Body of pancreas (tissue), 4 donors: ENCODE results near the gene MALAT1. TPM values are rescaled to one million over a fixed set of nuclear protein-coding genes. Genes with fewer than 3 reads are reported as not detected.

Source experiments
- ATAC-seq: fragments of 150-250 bp; one replicate; pipeline ENCODE4 v1.9.1; 2016
- DNase-seq, 4 donors: peaks; one replicate each; pipeline ENCODE4 v3.0.0-alpha.2; 2019
- H3K27ac ChIP-seq, 4 donors: fragments of 200-600 bp; sonication (generic); 1 replicate in 3 of 4; 2 replicates in 1 of 4; pipeline versions ENCODE4 v1.5.1 to v1.6.1; 2016 to 2019; ENCODE audit warnings: mild to moderate bottlenecking in 1 of 4, mixed read lengths in 1 of 4, moderate library complexity in 1 of 4
- H3K27me3 ChIP-seq, 2 donors: fragments of 200-600 bp; sonication (generic); one replicate each; pipeline ENCODE4 v1.6.0; 2016; ENCODE audit warnings: mild to moderate bottlenecking in 1 of 2
- H3K36me3 ChIP-seq, 2 donors: fragments of 200-600 bp; sonication (generic); replicated peaks in 1 of 2; 2 replicates each; pipeline ENCODE4 v1.5.1; 2016; ENCODE audit warnings: low read depth in 2 of 2; ENCODE audit not compliant: insufficient read depth in 1 of 2
- H3K4me1 ChIP-seq: fragments of 200-600 bp; sonication (generic); one replicate; pipeline ENCODE4 v1.6.0; 2016
- H3K4me3 ChIP-seq, 2 donors: fragments of 200-600 bp; sonication (generic); 1 replicate in 1 of 2; 2 replicates in 1 of 2; pipeline ENCODE4 v1.5.1; 2016 to 2019
- H3K9me3 ChIP-seq, 3 donors: fragments of 200-600 bp; sonication (generic); 1 replicate in 2 of 3; 2 replicates in 1 of 3; pipeline ENCODE4 v1.5.1; 2016
- CTCF ChIP-seq, 7 experiments: fragments of 450-650 bp in 4 of 7; fragments of 200-600 bp in 3 of 7; sonication (generic) in 3 of 7; IDR thresholded peaks; one replicate each; pipeline ENCODE4 v1.5.1; 2016 to 2019; ENCODE audit warnings: antibody characterized with exemption in 7 of 7
- POLR2A ChIP-seq, 3 donors: fragments of 450-650 bp; IDR thresholded peaks; one replicate each; pipeline ENCODE4 v1.6.1; 2016; ENCODE audit warnings: antibody characterized with exemption in 3 of 3, mild to moderate bottlenecking in 2 of 3
- WGBS, 2 donors: methylation state at CpG; one replicate each; pipeline ENCODE4 v1.1.5; 2017; 5-methylcytosine and 5-hydroxymethylcytosine counted together
- intact Hi-C: fragments of 100-400 bp; cut with DNase I; formaldehyde crosslinking; loops from one replicate; pipeline ENCODE4 v1.15.1; 2023
- total RNA-seq, 2 donors: library from RNA; depleted of rRNA; stranded (reverse); fragments of >200 nt; gene quantifications; one replicate each; pipeline ENCODE4 v1.1.0, GENCODE V29; 2016

MALAT1 gene
- total RNA-seq, 2 donors from 2014 or later: 10,129 to 14,092 TPM

- DNase-seq (no peak), ATAC-seq (no peak)
- Histone ChIP-seq H3K9me3 (no peaks in the 10 kb centered on the region), H3K27ac (no peak overlapping the region), H3K4me3 (no peak overlapping the region), H3K4me1 (peaks cover 34% of the 10 kb centered on the region), H3K27me3 (no peaks in the 10 kb centered on the region), H3K36me3 (peaks cover 0 to 9% of the 10 kb centered on the region in 2 donors)
- WGBS, 2 donors: 84 to 89% methylated on average over 4 to 8 of the region's 8 CpGs
- TF ChIP-seq POLR2A (IDR thresholded peaks at IDR 0.05): no peak
- no peak for TF ChIP-seq CTCF (IDR thresholded peaks at IDR 0.05)
- intact Hi-C loops: no loop called here
These were observed 27.9 kb downstream of the MALAT1 start for GRCh38 chr11:65526744-65527143.

GRCh38 chr11:65528819-65529350, 30.0 kb downstream of the MALAT1 start:
- Histone ChIP-seq H3K9me3 (no peaks in the 10 kb centered on the region), H3K4me1 (peaks cover 27% of the 10 kb centered on the region), H3K36me3 (peaks cover 0 to 18% of the 10 kb centered on the region in 2 donors), H3K27ac (no peak overlapping the region), H3K4me3 (no peak overlapping the region), H3K27me3 (no peaks in the 10 kb centered on the region)
- DNase-seq (no peak), ATAC-seq (no peak)
- intact Hi-C loops: no loop called here
- TF ChIP-seq CTCF (IDR thresholded peaks at IDR 0.05) (no peak), POLR2A (IDR thresholded peaks at IDR 0.05) (no peak)
- whole genome bisulfite sequencing, 2 donors: 85 to 87% methylated on average over 10 to 12 of the region's 12 CpGs

GRCh38 chr11:65529475-65530156, 30.8 kb downstream of the MALAT1 start:
- TF ChIP-seq POLR2A (IDR thresholded peaks at IDR 0.05) (no peak), CTCF (IDR thresholded peaks at IDR 0.05) (no peak)
- ATAC-seq: no peak
- Histone ChIP-seq H3K27me3 (no peaks in the 10 kb centered on the region), H3K9me3 (no peaks in the 10 kb centered on the region), H3K4me3 (no peak overlapping the region), H3K27ac (no peak overlapping the region), H3K4me1 (peaks cover 20% of the 10 kb centered on the region), H3K36me3 (peaks cover 0 to 18% of the 10 kb centered on the region in 2 donors)
- intact Hi-C loops: no loop called here
- no peak for DNase-seq
- 60 to 88% methylated on average over 2 to 10 of the region's 10 CpGs for whole genome bisulfite sequencing, 2 donors

GRCh38 chr11:65530157-65530496, 31.3 kb downstream of the MALAT1 start:
- no peak for DNase-seq
- ATAC-seq: no peak
- Histone ChIP-seq H3K36me3 (peaks cover 0 to 18% of the 10 kb centered on the region in 2 donors), H3K9me3 (no peaks in the 10 kb centered on the region), H3K27me3 (no peaks in the 10 kb centered on the region), H3K4me1 (peaks cover 20% of the 10 kb centered on the region), H3K4me3 (no peak overlapping the region), H3K27ac (no peak overlapping the region)
- 83 to 92% methylated on average over 5 of the region's 5 CpGs for WGBS, 2 donors
- TF ChIP-seq POLR2A (IDR thresholded peaks at IDR 0.05): no peak
- no peak for TF ChIP-seq CTCF (IDR thresholded peaks at IDR 0.05)
- intact Hi-C loops: no loop called here
